ENCODE data around the gene SLIT3.

GRCh38 chr5:168773226-168773625 lies 527.7 kb downstream of the SLIT3 start:
- no peak for TF ChIP-seq CTCF (IDR thresholded peaks at IDR 0.05; ENCODE audit: low read depth, low read length)
- TF ChIP-seq EZH2phosphoT487 (IDR thresholded peaks at IDR 0.05; ENCODE audit: low read depth) = no peak
